ENCODE measurements around the gene TTL. TPM values are rescaled to one million over a fixed set of nuclear protein-coding genes. Genes with fewer than 3 reads are reported as not detected.

Gene TTL
- total RNA-seq, 1 experiment from 2014 or later: 53.7 TPM

- no peak for TF ChIP-seq CTCF (IDR thresholded peaks at IDR 0.05; ENCODE audit: unreplicated experiment)
- CTCF ChIA-PET: interaction anchor here (0.9 to 1.0 kb wide), 2 partner anchors 41 to 102 kb away, joined by 3 to 8 read pairs; no protein-coding TSS in a partner anchor
Observed at GRCh38 chr2:112542123-112542983, 60.4 kb downstream of the TTL start, which contains the start of gene POLR1B. Gene POLR1B (plus strand): TSS chr2:112542465. CDS start chr2:112542495, 30 bp downstream.

GRCh38 chr2:112542984-112543661 lies 61.2 kb downstream of the TTL start:
- Mint-ChIP-seq H3K9me3 (ENCODE audit: unreplicated experiment) (no peaks in the 10 kb centered on the region), H3K4me1 (ENCODE audit: insufficient read depth, unreplicated experiment) (peaks cover 14% of the 10 kb centered on the region), H3K27me3 (ENCODE audit: insufficient read depth, unreplicated experiment) (no peaks in the 10 kb centered on the region), H3K4me3 (ENCODE audit: unreplicated experiment) (no peak overlapping the region), H3K36me3 (ENCODE audit: insufficient read depth, unreplicated experiment) (peaks cover 20% of the 10 kb centered on the region), H3K27ac (ENCODE audit: low read depth, unreplicated experiment) (no peak overlapping the region)
- ChIA-PET POLR2A (interaction anchor here (0.6 to 3.6 kb wide), 10 partner anchors 10 to 288 kb away, joined by 3 to 23 read pairs (median 5); partner anchors contain the start of genes CHCHD5, SLC20A1 and ZC3H8), CTCF (interaction anchor here (0.6 to 1.1 kb wide), 6 partner anchors 15 to 172 kb away, joined by 3 to 8 read pairs (median 3); no protein-coding TSS in a partner anchor)
- intact Hi-C loops (cut with micrococcal nuclease): loop anchor here (1.0 to 2.0 kb wide), 5 partner anchors 40 to 284 kb away; partner anchors contain the start of gene SLC20A1
- peak; percentile 41 for DNase-seq (ENCODE audit: unreplicated experiment)
- BruUV-seq (replicated peaks): TSS peak; percentile 44
- TF ChIP-seq CTCF (IDR thresholded peaks at IDR 0.05; ENCODE audit: unreplicated experiment): no peak

More at GRCh38 chr2:112542123-112542983, 60.4 kb downstream of the TTL start, which contains the start of gene POLR1B:
- Mint-ChIP-seq H3K27ac (ENCODE audit: low read depth, unreplicated experiment) (no peak within 1 kb of the TSS), H3K4me3 (ENCODE audit: unreplicated experiment) (no peak within 1 kb of the TSS), H3K36me3 (ENCODE audit: insufficient read depth, unreplicated experiment) (peaks cover 12% of the 10 kb centered on the region), H3K4me1 (ENCODE audit: insufficient read depth, unreplicated experiment) (peaks cover 11% of the 10 kb centered on the region), H3K27me3 (ENCODE audit: insufficient read depth, unreplicated experiment) (no peaks in the 10 kb centered on the region), H3K9me3 (ENCODE audit: unreplicated experiment) (no peaks in the 10 kb centered on the region)
- intact Hi-C loops (cut with micrococcal nuclease): loop anchor here (1.0 to 2.0 kb wide), 5 partner anchors 40 to 284 kb away; partner anchors contain the start of gene SLC20A1
- no TSS peak for BruUV-seq (replicated peaks)
- POLR2A ChIA-PET: interaction anchor here (0.6 to 3.6 kb wide), 9 partner anchors 11 to 103 kb away, joined by 3 to 23 read pairs (median 4); partner anchors contain the start of genes CHCHD5 and SLC20A1
- DNase-seq (ENCODE audit: unreplicated experiment): peak; percentile 90

GRCh38 chr2:112547333-112547732 lies 65.4 kb downstream of the TTL start:
- no TSS peak for BruUV-seq (replicated peaks)
- ChIA-PET POLR2A (interaction anchor here (0.9 kb wide), 1 partner anchor 66 kb away, joined by 3 read pairs; no protein-coding TSS in a partner anchor), CTCF (interaction anchor here (0.7 kb wide), 2 partner anchors 10 to 36 kb away, joined by 3 read pairs; no protein-coding TSS in a partner anchor)
- intact Hi-C loops (cut with micrococcal nuclease): no loop called here
- H3K9me3 Mint-ChIP-seq (ENCODE audit: unreplicated experiment): no peaks in the 10 kb centered on the region
- no peak for TF ChIP-seq CTCF (IDR thresholded peaks at IDR 0.05; ENCODE audit: unreplicated experiment)
- no peaks in the 10 kb centered on the region for H3K27me3 Mint-ChIP-seq (ENCODE audit: insufficient read depth, unreplicated experiment)
- H3K4me1 Mint-ChIP-seq (ENCODE audit: insufficient read depth, unreplicated experiment): peaks cover 9% of the 10 kb centered on the region
- H3K36me3 Mint-ChIP-seq (ENCODE audit: insufficient read depth, unreplicated experiment): peaks cover 62% of the 10 kb centered on the region
- H3K27ac Mint-ChIP-seq (ENCODE audit: low read depth, unreplicated experiment): peak overlapping the region; percentile 40
- peak; percentile 94 for DNase-seq (ENCODE audit: unreplicated experiment)
- H3K4me3 Mint-ChIP-seq (ENCODE audit: unreplicated experiment): no peak overlapping the region

All from MCF 10A (cell line).